Measurements from ENCODE around the gene TRIM21. TPM values are rescaled to one million over a fixed set of nuclear protein-coding genes. Genes with fewer than 3 reads are reported as not detected.

The TRIM21 gene
- total RNA-seq, result 10 to 100 TPM; 11.5 to 17.0 TPM

DNA sequence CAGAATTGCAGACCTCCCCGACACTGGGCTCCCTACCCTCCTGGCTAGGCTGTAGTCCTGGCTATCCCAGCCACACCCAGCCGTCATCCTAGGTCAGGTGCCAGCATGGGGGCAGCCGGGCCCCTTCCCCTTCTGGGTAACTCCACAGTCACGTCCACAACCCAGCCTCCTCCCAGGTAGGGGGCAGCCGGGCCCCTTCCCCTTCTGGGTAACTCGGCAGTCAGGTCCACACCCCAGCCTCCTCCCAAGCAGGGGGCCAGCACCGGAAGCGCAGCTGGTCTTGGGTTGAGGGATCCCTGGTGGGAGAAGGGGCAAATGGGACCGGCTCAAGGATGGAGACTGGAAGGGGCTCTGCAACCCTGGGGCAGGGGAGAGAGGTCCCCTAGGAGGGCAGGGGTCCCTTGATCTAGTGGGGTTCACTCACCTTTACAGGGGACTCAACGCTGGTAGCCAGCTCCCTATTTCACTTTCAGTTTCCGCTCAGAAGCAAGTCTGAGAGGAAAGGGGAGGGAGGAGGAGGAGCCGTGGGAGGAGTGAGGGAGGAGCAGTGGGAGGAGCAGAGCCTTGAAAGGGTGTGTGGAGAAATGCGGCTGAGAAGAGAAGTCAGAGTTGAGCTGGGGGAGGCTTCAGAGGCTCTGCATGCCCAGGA lies at the start of gene TRIM21:
Gene TRIM21 (minus strand): TSS at position 494 of the 649 bp plus-strand sequence. CDS start 3,293 bp downstream, outside the sequence.
- WGBS, result under 1% methylated on average over 13 of the region's 13 CpGs
- intact Hi-C loops (cut with DNase I), result no loop called here
- Histone ChIP-seq H3K27me3 (replicated peaks; ENCODE audit: insufficient read depth) (no peaks in the 10 kb centered on the region), H3K4me1 (replicated peaks) (no peaks in the 10 kb centered on the region), H3K27ac (peak within 1 kb of the TSS; percentile 73 to 76), H3K4me3 (peak within 1 kb of the TSS; percentile 64 to 69), H3K36me3 (peaks cover 0 to 6% of the 10 kb centered on the region in 2 donors), H3K9me3 (no peaks in the 10 kb centered on the region)
- peak; percentile 82 for DNase-seq (ENCODE audit: low spot score)
- TF ChIP-seq, protein P1, sequence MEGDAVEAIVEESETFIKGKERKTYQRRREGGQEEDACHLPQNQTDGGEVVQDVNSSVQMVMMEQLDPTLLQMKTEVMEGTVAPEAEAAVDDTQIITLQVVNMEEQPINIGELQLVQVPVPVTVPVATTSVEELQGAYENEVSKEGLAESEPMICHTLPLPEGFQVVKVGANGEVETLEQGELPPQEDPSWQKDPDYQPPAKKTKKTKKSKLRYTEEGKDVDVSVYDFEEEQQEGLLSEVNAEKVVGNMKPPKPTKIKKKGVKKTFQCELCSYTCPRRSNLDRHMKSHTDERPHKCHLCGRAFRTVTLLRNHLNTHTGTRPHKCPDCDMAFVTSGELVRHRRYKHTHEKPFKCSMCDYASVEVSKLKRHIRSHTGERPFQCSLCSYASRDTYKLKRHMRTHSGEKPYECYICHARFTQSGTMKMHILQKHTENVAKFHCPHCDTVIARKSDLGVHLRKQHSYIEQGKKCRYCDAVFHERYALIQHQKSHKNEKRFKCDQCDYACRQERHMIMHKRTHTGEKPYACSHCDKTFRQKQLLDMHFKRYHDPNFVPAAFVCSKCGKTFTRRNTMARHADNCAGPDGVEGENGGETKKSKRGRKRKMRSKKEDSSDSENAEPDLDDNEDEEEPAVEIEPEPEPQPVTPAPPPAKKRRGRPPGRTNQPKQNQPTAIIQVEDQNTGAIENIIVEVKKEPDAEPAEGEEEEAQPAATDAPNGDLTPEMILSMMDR (IDR thresholded peaks at IDR 0.05), result no peak
- peak; percentile 69 for TF ChIP-seq POLR2A (IDR thresholded peaks at IDR 0.05)
- peak; percentile 89 for TF ChIP-seq POLR2AphosphoS5 (IDR thresholded peaks at IDR 0.05)

DNA sequence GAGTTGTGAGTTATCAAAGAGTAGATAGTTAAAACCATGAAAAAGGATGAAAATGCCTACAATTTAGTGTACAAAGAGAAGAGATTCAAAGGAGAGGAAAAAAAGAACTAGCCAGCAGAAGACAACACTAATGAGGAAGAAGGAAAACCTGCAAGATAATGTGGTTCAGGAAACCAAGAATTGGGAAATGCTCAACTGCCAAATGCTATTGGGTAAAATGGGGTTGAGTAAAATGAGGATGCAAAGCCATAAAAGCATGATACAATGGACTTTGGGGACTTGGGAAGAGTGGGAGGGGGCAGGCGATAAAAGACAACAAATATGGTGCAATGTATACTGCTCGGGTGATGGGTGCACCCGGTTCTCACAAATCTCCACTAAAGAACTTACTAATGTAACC lies 48.0 kb upstream of the TRIM21 start:
- no peak for DNase-seq (ENCODE audit: low spot score)
- no peak for TF ChIP-seq POLR2AphosphoS5 (IDR thresholded peaks at IDR 0.05)
- TF ChIP-seq POLR2A (IDR thresholded peaks at IDR 0.05), result no peak
- TF ChIP-seq, protein P1 (IDR thresholded peaks at IDR 0.05), result no peak
- Histone ChIP-seq H3K4me3 (no peak overlapping the region), H3K9me3 (no peaks in the 10 kb centered on the region), H3K27ac (no peak overlapping the region), H3K4me1 (replicated peaks) (no peaks in the 10 kb centered on the region), H3K27me3 (replicated peaks; ENCODE audit: insufficient read depth) (no peaks in the 10 kb centered on the region), H3K36me3 (no peaks in the 10 kb centered on the region)
- 88% methylated on average over 3 of the region's 3 CpGs for WGBS
- intact Hi-C loops (cut with DNase I), result no loop called here

DNA sequence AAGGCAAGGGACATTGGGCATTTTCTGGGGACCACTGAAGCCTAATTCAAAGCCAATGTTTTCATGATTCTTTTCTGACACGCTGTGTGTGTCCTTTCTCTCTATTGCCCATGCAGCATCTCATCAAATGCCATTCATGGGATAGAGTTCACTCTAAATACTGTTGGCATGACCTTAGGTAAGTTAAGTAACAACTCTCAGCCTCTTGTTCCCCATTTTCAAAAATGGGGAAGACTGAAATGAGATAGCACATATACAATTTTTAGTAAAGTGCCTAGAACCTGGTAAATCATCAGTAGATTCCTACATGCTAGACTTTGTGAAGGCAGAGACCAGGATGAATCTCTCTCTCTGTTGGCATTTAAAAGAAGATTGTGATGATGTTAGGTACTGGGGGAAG lies 42.9 kb upstream of the TRIM21 start:
- Histone ChIP-seq H3K4me3 (no peak overlapping the region), H3K36me3 (no peaks in the 10 kb centered on the region), H3K27me3 (replicated peaks; ENCODE audit: insufficient read depth) (no peaks in the 10 kb centered on the region), H3K9me3 (no peaks in the 10 kb centered on the region), H3K4me1 (replicated peaks) (no peaks in the 10 kb centered on the region), H3K27ac (no peak overlapping the region)
- 86% methylated on average over 1 of the region's 1 CpG for WGBS
- intact Hi-C loops (cut with DNase I), result no loop called here
- no peak for DNase-seq (ENCODE audit: low spot score)
- TF ChIP-seq POLR2A (IDR thresholded peaks at IDR 0.05) (no peak), POLR2AphosphoS5 (IDR thresholded peaks at IDR 0.05) (no peak)
- TF ChIP-seq, protein P1 (IDR thresholded peaks at IDR 0.05), result no peak

DNA sequence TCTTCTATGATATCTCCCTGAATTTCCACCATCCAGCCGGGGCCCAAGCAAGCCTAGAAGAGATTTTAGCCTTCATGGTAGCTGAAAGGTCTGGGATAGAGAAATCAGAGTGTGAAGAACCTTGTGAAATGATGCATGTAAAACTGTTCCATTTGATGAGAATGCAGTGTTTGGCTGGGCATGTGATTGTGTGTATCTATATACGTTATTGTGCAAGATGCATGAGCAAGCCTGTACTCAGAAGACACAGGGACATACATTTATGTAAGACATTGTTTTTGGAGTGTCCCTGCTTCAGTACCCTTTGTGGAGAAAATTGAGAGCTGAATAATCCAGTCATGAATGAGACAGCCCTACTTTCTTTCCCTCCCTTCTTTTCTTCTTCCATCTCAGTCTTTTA lies 40.4 kb upstream of the TRIM21 start:
- intact Hi-C loops (cut with DNase I), result no loop called here
- TF ChIP-seq POLR2AphosphoS5 (IDR thresholded peaks at IDR 0.05) (no peak), POLR2A (IDR thresholded peaks at IDR 0.05) (no peak)
- TF ChIP-seq, protein P1 (IDR thresholded peaks at IDR 0.05), result no peak
- Histone ChIP-seq H3K27ac (no peak overlapping the region), H3K9me3 (no peaks in the 10 kb centered on the region), H3K27me3 (replicated peaks; ENCODE audit: insufficient read depth) (no peaks in the 10 kb centered on the region), H3K4me1 (replicated peaks) (no peaks in the 10 kb centered on the region), H3K36me3 (no peaks in the 10 kb centered on the region), H3K4me3 (no peak overlapping the region)
- 72% methylated on average over 2 of the region's 2 CpGs for WGBS
- no peak for DNase-seq (ENCODE audit: low spot score)

DNA sequence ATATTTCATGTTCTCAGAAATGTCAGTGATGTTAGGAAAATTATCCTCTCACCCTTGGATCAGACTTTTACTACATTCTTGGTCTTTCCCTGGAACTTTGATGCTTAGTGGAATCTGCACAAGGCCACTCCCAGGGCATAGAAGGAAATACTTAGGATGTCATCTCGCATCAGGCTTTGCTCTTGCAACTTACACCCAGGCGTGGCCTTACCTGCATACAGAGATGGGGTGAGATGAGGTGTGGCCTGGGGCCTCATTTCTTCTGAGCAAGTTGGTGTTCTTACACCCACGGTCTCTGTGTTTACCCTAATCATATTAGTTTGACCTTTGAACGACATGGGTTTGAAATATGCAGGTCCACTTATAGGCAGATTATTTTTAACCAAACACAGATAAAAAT lies 36.5 kb upstream of the TRIM21 start:
- DNase-seq (ENCODE audit: low spot score), result no peak
- no peak overlapping the region for H3K4me3 ChIP-seq
- H3K9me3 ChIP-seq, result no peaks in the 10 kb centered on the region
- intact Hi-C loops (cut with DNase I), result no loop called here
- no peaks in the 10 kb centered on the region for H3K4me1 ChIP-seq (replicated peaks)
- H3K27me3 ChIP-seq (replicated peaks; ENCODE audit: insufficient read depth), result no peaks in the 10 kb centered on the region
- TF ChIP-seq POLR2AphosphoS5 (IDR thresholded peaks at IDR 0.05) (no peak), POLR2A (IDR thresholded peaks at IDR 0.05) (no peak)
- TF ChIP-seq, protein P1 (IDR thresholded peaks at IDR 0.05), result no peak
- H3K36me3 ChIP-seq, result no peaks in the 10 kb centered on the region
- no peak overlapping the region for H3K27ac ChIP-seq
- 64% methylated on average over 4 of the region's 4 CpGs for WGBS
